Measurements from ENCODE around the gene CCDC110. TPM values are rescaled to one million over a fixed set of nuclear protein-coding genes. Genes with fewer than 3 reads are reported as not detected.

Gene CCDC110
- total and polyA plus RNA-seq, 7 donors, result 0.07 to 7.0 (median 0.65) TPM

DNA sequence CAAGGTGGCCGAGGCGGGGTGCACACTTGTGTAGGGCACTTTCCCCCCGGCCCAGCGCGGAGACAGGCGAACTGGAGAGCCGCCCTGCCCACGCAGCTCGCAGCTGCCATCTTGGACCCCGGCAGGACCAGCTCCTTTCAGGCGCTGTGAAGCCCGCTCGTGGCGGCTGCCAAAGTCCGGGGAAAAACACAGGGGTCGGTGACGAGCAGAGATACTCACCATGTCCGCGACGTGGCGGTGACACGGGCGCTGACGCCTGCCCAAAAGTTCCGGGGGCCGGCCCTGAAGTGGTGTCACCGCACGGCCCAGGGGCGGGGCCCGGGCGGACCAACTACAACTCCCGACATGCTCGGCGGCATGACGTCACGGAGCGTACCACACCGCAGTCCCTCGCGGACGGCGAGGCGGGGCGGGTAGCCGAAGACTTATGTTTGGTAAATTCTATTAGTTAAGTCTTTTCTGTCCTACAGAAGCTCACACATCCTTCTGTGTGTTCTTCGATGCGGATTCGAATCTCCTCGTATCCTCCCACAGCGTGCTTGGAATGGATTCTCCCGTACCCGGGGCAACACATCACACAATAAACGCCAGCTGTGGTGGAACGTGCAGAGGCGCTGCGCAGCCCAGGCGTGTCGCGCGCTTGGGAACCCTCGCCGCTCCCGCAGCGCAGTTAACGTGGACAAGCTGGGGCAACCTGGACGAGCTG, 45.7 kb downstream of the CCDC110 start, which contains the start of gene UFSP2:
TSS of gene UFSP2 (minus strand) at position 318 of the 706 bp plus-strand sequence. CDS start at position 222, 96 bp downstream.
- DNase-seq, result peak; percentile 89 to 95
- Histone ChIP-seq H3K27me3 (ENCODE audit: insufficient read depth in 3 of 3, low read length in 2 of 3) (no peaks in the 10 kb centered on the region), H3K27ac (peak within 1 kb of the TSS; percentile 96), H3K36me3 (ENCODE audit: insufficient read depth in 1 of 2, low read depth in 1 of 2) (peaks cover 0 to 19% of the 10 kb centered on the region in 2 donors), H3K9me3 (no peaks in the 10 kb centered on the region), H3K4me3 (peak within 1 kb of the TSS; percentile 96), H3K4me1 (peaks cover 35% of the 10 kb centered on the region)
- ATAC-seq, result peak; percentile 95 to 97 (median 96)
- TF ChIP-seq, protein P1, sequence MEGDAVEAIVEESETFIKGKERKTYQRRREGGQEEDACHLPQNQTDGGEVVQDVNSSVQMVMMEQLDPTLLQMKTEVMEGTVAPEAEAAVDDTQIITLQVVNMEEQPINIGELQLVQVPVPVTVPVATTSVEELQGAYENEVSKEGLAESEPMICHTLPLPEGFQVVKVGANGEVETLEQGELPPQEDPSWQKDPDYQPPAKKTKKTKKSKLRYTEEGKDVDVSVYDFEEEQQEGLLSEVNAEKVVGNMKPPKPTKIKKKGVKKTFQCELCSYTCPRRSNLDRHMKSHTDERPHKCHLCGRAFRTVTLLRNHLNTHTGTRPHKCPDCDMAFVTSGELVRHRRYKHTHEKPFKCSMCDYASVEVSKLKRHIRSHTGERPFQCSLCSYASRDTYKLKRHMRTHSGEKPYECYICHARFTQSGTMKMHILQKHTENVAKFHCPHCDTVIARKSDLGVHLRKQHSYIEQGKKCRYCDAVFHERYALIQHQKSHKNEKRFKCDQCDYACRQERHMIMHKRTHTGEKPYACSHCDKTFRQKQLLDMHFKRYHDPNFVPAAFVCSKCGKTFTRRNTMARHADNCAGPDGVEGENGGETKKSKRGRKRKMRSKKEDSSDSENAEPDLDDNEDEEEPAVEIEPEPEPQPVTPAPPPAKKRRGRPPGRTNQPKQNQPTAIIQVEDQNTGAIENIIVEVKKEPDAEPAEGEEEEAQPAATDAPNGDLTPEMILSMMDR (IDR thresholded peaks at IDR 0.05), result no peak
- WGBS, 3 donors, result 0 to 1% (median 0%) methylated on average over 61 to 66 of the region's 66 CpGs
- intact Hi-C loops (cut with DNase I), result loop anchor here (5.0 kb wide), 1 partner anchor 42 kb away; no protein-coding TSS in a partner anchor

DNA sequence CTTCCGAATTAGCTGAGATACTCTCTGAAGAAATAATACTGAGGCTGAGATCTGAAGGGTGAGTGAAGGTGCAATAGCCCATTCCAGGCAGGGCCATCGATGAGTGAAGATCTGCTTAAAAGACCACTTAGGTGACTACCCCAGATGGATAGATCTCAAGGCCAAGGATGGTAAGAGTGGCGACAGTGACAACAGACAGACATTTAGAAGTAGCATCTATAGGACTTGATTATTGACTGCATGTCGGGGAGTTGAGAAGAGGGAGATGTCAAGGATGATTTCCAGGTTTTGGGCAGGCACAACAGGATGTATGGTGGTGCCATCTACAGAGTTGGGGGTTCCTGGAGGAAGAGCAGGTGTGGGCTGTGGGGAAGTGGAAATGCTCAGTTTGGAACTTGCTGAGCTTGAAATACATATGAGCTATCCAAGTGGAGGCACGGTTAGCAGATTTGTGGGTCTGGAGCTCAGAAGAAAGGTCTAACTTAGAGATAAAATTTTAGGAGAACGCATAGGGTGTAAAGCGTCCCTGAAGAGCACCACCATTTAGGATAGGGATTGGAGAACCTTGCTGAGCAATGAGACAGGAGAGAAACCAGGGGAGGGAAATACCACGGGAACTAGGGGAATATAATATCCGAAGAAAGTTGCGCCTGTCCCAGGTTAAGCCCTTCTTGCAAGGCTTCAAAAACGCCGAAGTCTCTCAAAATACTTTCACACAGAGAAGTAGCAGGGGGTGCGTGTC, 46.5 kb downstream of the CCDC110 start:
- H3K4me1 ChIP-seq, result peaks cover 35% of the 10 kb centered on the region
- H3K27me3 ChIP-seq (ENCODE audit: insufficient read depth in 3 of 3, low read length in 2 of 3), result no peaks in the 10 kb centered on the region
- H3K9me3 ChIP-seq, result no peaks in the 10 kb centered on the region
- 10 to 14% (median 13%) methylated on average over 12 to 13 of the region's 13 CpGs for WGBS, 3 donors
- TF ChIP-seq, protein P1 (IDR thresholded peaks at IDR 0.05), result no peak
- peak overlapping the region; percentile 96 for H3K27ac ChIP-seq
- H3K36me3 ChIP-seq (ENCODE audit: insufficient read depth in 1 of 2, low read depth in 1 of 2), result peaks cover 0 to 26% of the 10 kb centered on the region in 2 donors
- ATAC-seq, result peak; percentile 48 to 69 (median 58)
- DNase-seq, result no peak
- intact Hi-C loops (cut with DNase I), result loop anchor here (5.0 kb wide), 1 partner anchor 42 kb away; no protein-coding TSS in a partner anchor
- H3K4me3 ChIP-seq, result peak overlapping the region; percentile 96

DNA sequence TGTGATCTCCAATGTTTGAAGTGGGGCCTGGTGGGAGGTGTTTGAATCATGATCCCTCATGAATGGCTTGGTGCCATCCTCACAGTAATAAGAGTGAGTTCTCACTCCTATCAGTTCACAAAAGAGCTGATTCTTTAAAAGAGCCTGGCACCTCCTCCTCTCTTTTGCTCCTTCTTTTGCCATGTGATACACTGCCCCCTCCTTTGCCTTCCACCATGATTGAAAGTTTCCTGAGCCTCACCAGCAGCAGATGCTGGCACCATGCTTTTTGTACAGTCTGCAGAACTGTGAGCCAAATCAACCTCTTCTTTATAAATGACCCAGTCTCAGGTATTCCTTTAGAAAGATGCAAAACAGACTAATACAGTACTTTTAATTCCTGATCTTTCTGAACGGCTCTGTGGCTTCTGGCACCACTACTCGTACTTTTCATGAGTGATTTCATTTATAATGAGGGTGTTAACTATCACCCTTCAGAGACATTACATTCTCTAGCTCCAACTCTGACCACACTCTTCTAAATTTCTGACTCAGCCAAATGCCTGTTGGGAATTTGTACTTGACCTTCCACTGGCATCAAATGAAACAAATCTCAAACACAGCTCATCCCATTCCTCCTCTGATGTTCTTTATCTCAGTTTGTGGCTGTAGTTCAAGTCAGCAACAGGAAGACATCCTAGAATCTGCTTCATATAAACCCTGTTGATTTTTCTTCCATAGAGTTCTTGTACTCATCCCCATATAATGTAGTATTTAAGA, 50.0 kb downstream of the CCDC110 start:
- Histone ChIP-seq H3K4me1 (peaks cover 35% of the 10 kb centered on the region), H3K27me3 (ENCODE audit: insufficient read depth in 3 of 3, low read length in 2 of 3) (no peaks in the 10 kb centered on the region), H3K36me3 (ENCODE audit: insufficient read depth in 1 of 2, low read depth in 1 of 2) (peaks cover 4 to 55% of the 10 kb centered on the region in 2 donors), H3K4me3 (no peak overlapping the region), H3K9me3 (no peaks in the 10 kb centered on the region), H3K27ac (no peak overlapping the region)
- TF ChIP-seq, protein P1 (IDR thresholded peaks at IDR 0.05), result no peak
- intact Hi-C loops (cut with DNase I), result no loop called here
- ATAC-seq, result no peak
- DNase-seq, result no peak
- 42 to 47% (median 45%) methylated on average over 2 of the region's 2 CpGs for whole genome bisulfite sequencing, 3 donors

DNA sequence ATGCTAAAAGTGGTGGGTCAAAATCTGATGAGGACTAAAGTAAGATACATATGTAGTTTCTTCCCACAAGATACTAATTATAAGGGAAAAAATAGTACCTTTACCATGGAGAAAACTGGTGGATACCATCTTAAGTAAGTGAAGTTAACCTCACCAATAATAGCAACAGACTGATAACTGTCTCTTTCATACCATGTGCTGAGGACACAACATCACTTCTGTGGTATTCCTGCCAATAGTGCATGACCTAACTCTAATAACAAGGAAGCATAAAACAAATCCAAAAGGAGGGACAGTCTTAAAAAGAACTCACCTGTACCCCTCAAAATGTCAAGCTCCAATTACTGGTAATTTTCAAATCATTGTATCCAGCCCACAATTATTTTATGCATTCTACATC, 54.6 kb downstream of the CCDC110 start:
- Histone ChIP-seq H3K36me3 (ENCODE audit: insufficient read depth in 1 of 2, low read depth in 1 of 2) (peaks cover 9 to 94% of the 10 kb centered on the region in 2 donors), H3K27me3 (ENCODE audit: insufficient read depth in 3 of 3, low read length in 2 of 3) (no peaks in the 10 kb centered on the region), H3K27ac (no peak overlapping the region), H3K4me1 (peaks cover 6% of the 10 kb centered on the region), H3K9me3 (no peaks in the 10 kb centered on the region), H3K4me3 (no peak overlapping the region)
- TF ChIP-seq, protein P1 (IDR thresholded peaks at IDR 0.05), result no peak
- intact Hi-C loops (cut with DNase I), result no loop called here
- ATAC-seq (no peak), DNase-seq (no peak)

All from psoas muscle (tissue), 8 donors.